HG02970 (cell line): Measurements from ENCODE around the gene ITGA3.

Experiments
- ATAC-seq: cut with Tn5 transposase; IDR thresholded peaks from one replicate; pipeline ENCODE4 v1.9.1; 2021; ENCODE audit warnings: mild to moderate bottlenecking, moderate library complexity, moderate number of reproducible peaks; ENCODE audit not compliant: unreplicated experiment, low FRiP score

Gene ITGA3

GRCh38 chr17:50090971-50091917 lies 35.3 kb downstream of the ITGA3 start:
- no peak for ATAC-seq

DNA sequence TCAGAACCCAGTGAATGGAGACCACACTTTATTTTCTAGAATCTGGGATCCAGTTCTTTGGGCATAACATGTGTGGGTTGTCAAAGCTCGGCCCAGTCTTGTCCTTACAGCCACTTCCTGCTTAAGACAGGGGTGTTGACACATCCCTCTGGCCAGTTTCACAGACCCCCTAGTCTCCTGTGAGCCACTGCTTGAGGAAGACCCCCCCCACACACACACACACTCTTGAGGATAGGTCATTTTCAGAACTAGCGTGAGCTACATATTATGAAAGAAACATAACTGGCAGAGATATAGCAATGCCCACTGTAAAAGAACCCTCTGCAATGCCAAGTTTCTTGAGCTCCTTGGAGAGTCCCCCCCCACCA lies 36.0 kb downstream of the ITGA3 start:
- no peak for ATAC-seq

GRCh38 chr17:50093246-50093645 lies 37.3 kb downstream of the ITGA3 start:
- ATAC-seq = no peak

- ATAC-seq = no peak
Measured at GRCh38 chr17:50093807-50094206, 37.9 kb downstream of the ITGA3 start.

- ATAC-seq = no peak
Measured at GRCh38 chr17:50094243-50094752, 38.4 kb downstream of the ITGA3 start.

- ATAC-seq = peak; percentile 85
Measured at GRCh38 chr17:50094753-50095619, 39.1 kb downstream of the ITGA3 start, which contains the start of gene PDK2. TSS of gene PDK2 (plus strand) at chr17:50095351. CDS start at chr17:50095436, 85 bp downstream.

GRCh38 chr17:50095626-50096037 lies 39.7 kb downstream of the ITGA3 start:
- no peak for ATAC-seq

GRCh38 chr17:50096092-50096491 lies 40.2 kb downstream of the ITGA3 start:
- no peak for ATAC-seq

- no peak for ATAC-seq
Measured at GRCh38 chr17:50096758-50097157, 40.8 kb downstream of the ITGA3 start.

- no peak for ATAC-seq
Measured at GRCh38 chr17:50097455-50097854, 41.5 kb downstream of the ITGA3 start.

GRCh38 chr17:50097926-50098325 lies 42.0 kb downstream of the ITGA3 start:
- ATAC-seq = no peak

DNA sequence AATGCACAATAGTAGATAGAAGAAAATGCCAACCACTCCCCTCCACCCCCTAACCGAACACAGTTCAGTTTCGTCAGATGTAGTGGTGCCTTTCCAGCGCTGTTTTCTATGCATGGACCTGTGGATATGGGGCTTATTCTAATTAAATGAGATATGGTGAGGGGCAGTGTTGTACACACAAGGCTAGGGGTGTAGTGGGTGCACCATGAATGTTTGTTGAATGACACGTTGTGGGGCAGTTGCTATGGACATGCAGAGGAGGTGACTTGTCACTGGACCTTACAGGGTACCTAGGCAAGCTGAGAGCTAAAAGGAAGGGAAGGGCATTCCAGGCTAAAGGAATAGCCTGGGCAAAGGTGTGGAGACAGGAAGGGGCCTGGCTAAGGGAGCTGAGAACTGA lies 42.7 kb downstream of the ITGA3 start:
- no peak for ATAC-seq

DNA sequence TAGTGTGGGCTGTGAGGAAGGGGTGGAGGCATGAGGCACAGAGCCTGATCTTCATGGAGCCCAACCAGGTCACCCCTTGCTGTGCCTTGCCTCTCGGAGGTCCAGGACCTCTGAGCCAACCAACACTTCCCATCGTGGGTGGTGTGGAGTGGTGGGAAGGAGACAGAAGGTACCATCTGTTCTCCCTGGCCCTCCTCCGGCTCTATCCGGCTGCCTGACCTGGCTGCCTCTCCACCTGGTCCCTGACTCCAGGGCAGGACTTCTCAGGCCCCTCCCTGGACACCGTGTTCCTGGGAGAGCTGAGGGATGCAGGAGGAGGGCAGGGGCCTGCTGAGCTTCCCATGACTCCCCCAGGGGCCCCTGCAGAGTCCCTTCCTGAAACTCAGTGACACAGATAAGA lies 43.1 kb downstream of the ITGA3 start:
- ATAC-seq = no peak

DNA sequence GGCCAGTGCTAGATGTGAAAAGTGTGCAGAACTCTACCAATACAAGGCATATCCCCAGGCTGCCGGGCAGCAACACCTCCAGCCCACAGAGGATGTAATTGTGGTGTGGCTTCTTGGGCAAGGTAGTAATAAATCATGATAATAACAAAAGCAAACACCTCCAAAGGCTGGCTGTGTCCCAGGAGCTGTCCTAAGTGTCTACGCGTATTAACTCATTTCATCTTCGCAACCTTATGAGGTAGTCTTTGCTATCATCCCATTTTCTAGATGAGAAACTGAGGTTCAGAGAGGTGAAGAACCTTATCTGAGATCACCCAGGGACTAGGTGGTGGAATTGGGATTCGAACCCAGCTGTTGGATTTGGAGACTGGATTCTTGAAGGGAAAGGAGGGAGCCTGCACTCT lies 44.6 kb downstream of the ITGA3 start:
- no peak for ATAC-seq

GRCh38 chr17:50100921-50101345 lies 45.0 kb downstream of the ITGA3 start:
- ATAC-seq = no peak

DNA sequence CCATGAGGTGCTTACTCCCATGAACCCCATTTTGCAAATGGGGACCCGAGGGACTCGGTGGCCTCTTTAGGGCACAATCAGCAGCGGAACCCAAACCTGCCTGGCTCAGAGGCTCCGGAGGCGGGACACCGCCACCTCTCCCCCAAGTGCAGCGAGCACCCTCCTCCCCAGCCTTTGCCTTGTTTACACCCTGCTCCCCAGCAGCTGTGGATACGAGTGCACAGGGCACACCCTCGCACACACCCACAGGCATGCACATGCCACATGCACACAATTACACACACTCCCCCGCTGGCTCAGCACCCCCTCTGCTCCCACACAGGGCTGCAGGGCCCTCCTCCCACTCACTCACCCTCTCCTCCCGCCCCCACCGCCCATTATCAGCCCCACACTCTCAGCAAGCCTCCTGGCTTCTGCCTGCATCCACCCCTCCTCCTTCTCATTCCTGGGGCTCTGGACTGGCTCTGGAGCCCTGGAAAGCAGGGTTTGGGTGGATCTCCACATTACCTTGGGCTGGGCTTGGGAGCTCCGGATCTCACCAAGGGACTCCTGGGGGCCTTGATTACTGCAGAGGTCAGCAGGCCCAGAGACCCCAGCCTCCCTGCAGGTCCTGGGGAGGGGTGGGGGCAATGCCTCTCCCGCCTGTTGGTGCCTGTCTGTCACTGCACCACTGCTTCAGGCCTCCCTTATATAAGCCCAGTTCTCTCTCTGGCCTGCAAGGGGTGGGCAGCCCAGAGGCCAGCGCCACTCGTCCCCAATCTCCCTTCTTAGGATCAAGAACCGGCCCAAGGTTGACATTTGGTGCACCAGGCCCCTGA lies 45.6 kb downstream of the ITGA3 start:
- no peak for ATAC-seq

GRCh38 chr17:50102164-50102991 lies 46.5 kb downstream of the ITGA3 start:
- no peak for ATAC-seq

DNA sequence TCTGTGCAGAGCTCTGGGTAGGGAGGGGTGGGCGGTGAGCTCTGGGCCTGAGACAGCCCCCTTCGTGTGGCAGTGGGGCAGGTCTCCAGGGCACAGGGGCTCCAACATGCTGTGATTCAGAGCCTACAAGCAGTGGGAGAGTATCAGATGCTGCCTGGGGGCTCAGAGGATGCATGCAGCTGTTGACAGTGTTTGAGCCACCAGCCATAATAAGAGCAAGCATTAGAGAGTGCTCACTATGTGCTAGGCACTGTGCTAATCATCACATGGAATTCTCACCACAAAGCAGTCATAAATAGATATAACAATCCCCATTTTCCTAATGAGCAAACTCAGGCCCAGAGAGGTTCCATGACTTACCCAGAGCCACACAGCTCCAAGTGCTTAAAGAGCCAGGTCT lies 47.3 kb downstream of the ITGA3 start:
- no peak for ATAC-seq

DNA sequence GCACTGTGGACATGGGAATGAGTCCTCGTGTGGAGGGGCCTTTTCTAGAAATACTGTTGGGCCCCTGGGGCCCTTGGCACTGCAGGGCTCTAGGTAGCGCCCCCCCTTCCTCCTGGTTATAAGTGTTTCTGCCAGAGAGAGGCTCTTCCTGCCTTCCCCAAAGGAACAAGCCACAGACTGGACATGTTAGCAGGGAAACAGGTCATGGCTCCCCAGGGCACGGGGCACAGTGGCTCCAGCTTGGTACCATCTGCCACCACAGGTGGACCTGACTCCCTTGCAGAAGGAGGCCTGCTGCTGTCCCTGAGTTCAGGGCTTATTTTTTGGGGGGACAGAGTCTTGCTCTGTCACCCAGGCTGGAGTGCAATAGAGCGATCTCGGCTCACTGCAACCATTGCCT lies 48.0 kb downstream of the ITGA3 start:
- no peak for ATAC-seq
